ENCODE measurements around the gene TMC8.
"Not testable (repeated sequence)": the region's sequence is repeated elsewhere in the genome, so short reads cannot be mapped to it uniquely, and the experiment has no call there.

Gene TMC8

GRCh38 chr17:78168242-78168902, 37.8 kb downstream of the TMC8 start, which contains the start of gene SYNGR2:
SYNGR2 (plus strand) TSS chr17:78168581; CDS start chr17:78168617, 36 bp downstream.
- H3K4me2 ChIP-seq (ENCODE audit: low read depth, low read length, poor library complexity, severe bottlenecking): peak within 1 kb of the TSS; percentile 68
- H3K9me3 ChIP-seq (ENCODE audit: insufficient read depth, low read depth, low read length): no peaks in the 10 kb centered on the region
- TF ChIP-seq, protein P1, sequence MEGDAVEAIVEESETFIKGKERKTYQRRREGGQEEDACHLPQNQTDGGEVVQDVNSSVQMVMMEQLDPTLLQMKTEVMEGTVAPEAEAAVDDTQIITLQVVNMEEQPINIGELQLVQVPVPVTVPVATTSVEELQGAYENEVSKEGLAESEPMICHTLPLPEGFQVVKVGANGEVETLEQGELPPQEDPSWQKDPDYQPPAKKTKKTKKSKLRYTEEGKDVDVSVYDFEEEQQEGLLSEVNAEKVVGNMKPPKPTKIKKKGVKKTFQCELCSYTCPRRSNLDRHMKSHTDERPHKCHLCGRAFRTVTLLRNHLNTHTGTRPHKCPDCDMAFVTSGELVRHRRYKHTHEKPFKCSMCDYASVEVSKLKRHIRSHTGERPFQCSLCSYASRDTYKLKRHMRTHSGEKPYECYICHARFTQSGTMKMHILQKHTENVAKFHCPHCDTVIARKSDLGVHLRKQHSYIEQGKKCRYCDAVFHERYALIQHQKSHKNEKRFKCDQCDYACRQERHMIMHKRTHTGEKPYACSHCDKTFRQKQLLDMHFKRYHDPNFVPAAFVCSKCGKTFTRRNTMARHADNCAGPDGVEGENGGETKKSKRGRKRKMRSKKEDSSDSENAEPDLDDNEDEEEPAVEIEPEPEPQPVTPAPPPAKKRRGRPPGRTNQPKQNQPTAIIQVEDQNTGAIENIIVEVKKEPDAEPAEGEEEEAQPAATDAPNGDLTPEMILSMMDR (conservative IDR thresholded peaks at IDR 0.05; ENCODE audit: low read length): no peak
- TF ChIP-seq EZH2phosphoT487 (IDR thresholded peaks at IDR 0.05; ENCODE audit: borderline replicate concordance): no peak
- H3K9me2 ChIP-seq (replicated peaks; ENCODE audit: low read depth, low read length): no peaks in the 10 kb centered on the region
- H3K79me2 ChIP-seq (ENCODE audit: insufficient read depth, low read length): no peaks in the 10 kb centered on the region; the same call in 1 of the 2 replicates
- H3K4me3 ChIP-seq (ENCODE audit: low read length, poor library complexity, severe bottlenecking): peak within 1 kb of the TSS; percentile 87
- no peaks in the 10 kb centered on the region for H3F3A ChIP-seq (ENCODE audit: low read depth)
- no peaks in the 10 kb centered on the region for H3K27me3 ChIP-seq (ENCODE audit: insufficient read depth, low read length, poor library complexity, severe bottlenecking)
- peaks cover 15% of the 10 kb centered on the region for H4K20me1 ChIP-seq (ENCODE audit: insufficient read depth, low read length, poor library complexity, severe bottlenecking)
- H3K36me3 ChIP-seq (ENCODE audit: insufficient read depth, low read length): no peaks in the 10 kb centered on the region
- peaks cover 18% of the 10 kb centered on the region for H3K4me1 ChIP-seq (ENCODE audit: insufficient read depth, low read length, poor library complexity, severe bottlenecking)
- peak within 1 kb of the TSS; percentile 73 for H3K9ac ChIP-seq (ENCODE audit: low read depth, low read length, poor library complexity, severe bottlenecking)
- H2AFZ ChIP-seq (ENCODE audit: low read length): peak within 1 kb of the TSS; percentile 88

- TF ChIP-seq, protein P1 (conservative IDR thresholded peaks at IDR 0.05; ENCODE audit: low read length): no peak
- no peak for TF ChIP-seq EZH2phosphoT487 (IDR thresholded peaks at IDR 0.05; ENCODE audit: borderline replicate concordance)
- peak overlapping the region; percentile 87 for H3K4me3 ChIP-seq (ENCODE audit: low read length, poor library complexity, severe bottlenecking)
- H3K4me1 ChIP-seq (ENCODE audit: insufficient read depth, low read length, poor library complexity, severe bottlenecking): peaks cover 18% of the 10 kb centered on the region
- H3F3A ChIP-seq (ENCODE audit: low read depth): no peaks in the 10 kb centered on the region
- peak overlapping the region; percentile 73 for H3K9ac ChIP-seq (ENCODE audit: low read depth, low read length, poor library complexity, severe bottlenecking)
- H3K9me3 ChIP-seq (ENCODE audit: insufficient read depth, low read depth, low read length): no peaks in the 10 kb centered on the region
- H3K27me3 ChIP-seq (ENCODE audit: insufficient read depth, low read length, poor library complexity, severe bottlenecking): no peaks in the 10 kb centered on the region
- H2AFZ ChIP-seq (ENCODE audit: low read length): peak overlapping the region; percentile 55; the same call in 1 of the 2 replicates
- no peaks in the 10 kb centered on the region for H3K9me2 ChIP-seq (replicated peaks; ENCODE audit: low read depth, low read length)
- H3K79me2 ChIP-seq (ENCODE audit: insufficient read depth, low read length): no peaks in the 10 kb centered on the region; the same call in 1 of the 2 replicates
- peak overlapping the region; percentile 68 for H3K4me2 ChIP-seq (ENCODE audit: low read depth, low read length, poor library complexity, severe bottlenecking)
- peaks cover 3% of the 10 kb centered on the region; the same call in 1 of the 2 replicates for H3K36me3 ChIP-seq (ENCODE audit: insufficient read depth, low read length)
- H4K20me1 ChIP-seq (ENCODE audit: insufficient read depth, low read length, poor library complexity, severe bottlenecking): peaks cover 15% of the 10 kb centered on the region
Observed at GRCh38 chr17:78168903-78169793, 38.6 kb downstream of the TMC8 start.

DNA sequence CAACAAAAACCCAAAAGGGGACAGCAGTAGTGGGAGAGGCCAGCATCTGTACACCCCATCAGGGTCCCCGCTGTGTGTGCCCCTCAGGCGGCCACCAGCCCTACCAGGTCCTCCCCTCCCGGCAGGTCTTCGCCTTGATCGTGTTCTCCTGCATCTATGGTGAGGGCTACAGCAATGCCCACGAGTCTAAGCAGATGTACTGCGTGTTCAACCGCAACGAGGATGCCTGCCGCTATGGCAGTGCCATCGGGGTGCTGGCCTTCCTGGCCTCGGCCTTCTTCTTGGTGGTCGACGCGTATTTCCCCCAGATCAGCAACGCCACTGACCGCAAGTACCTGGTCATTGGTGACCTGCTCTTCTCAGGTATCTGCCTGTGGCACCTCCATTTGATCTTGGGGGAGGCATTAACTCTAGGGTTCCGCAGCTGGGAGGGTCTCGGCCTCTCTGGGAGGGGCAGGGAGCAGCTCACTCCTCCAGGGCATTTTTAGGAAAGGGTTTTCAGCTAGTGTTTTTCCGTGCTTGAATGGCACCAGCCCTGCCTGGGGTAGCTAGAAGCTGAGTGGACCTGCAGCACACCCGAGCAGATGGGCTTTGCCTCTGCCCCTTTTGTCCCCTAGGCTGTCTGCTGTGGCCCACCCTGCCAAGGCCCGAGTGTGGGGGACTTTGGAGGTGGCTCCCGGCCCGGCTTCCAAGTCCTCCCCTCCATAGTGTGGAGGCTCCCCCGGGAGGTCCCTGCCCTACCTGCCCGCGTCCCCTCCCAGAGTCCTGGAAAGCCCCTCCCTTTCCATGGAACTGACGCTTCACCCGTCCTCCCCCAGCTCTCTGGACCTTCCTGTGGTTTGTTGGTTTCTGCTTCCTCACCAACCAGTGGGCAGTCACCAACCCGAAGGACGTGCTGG, 40.4 kb downstream of the TMC8 start:
- no peak overlapping the region for H2AFZ ChIP-seq (ENCODE audit: low read length)
- peaks cover 15% of the 10 kb centered on the region for H4K20me1 ChIP-seq (ENCODE audit: insufficient read depth, low read length, poor library complexity, severe bottlenecking)
- no peaks in the 10 kb centered on the region; the same call in 1 of the 2 replicates for H3K79me2 ChIP-seq (ENCODE audit: insufficient read depth, low read length)
- H3K4me2 ChIP-seq (ENCODE audit: low read depth, low read length, poor library complexity, severe bottlenecking): no peak overlapping the region
- H3F3A ChIP-seq (ENCODE audit: low read depth): no peaks in the 10 kb centered on the region
- H3K9me3 ChIP-seq (ENCODE audit: insufficient read depth, low read depth, low read length): no peaks in the 10 kb centered on the region
- TF ChIP-seq, protein P1 (conservative IDR thresholded peaks at IDR 0.05; ENCODE audit: low read length): no peak
- TF ChIP-seq EZH2phosphoT487 (IDR thresholded peaks at IDR 0.05; ENCODE audit: borderline replicate concordance): no peak
- no peaks in the 10 kb centered on the region for H3K27me3 ChIP-seq (ENCODE audit: insufficient read depth, low read length, poor library complexity, severe bottlenecking)
- peaks cover 8% of the 10 kb centered on the region; the same call in 1 of the 2 replicates for H3K36me3 ChIP-seq (ENCODE audit: insufficient read depth, low read length)
- no peaks in the 10 kb centered on the region for H3K9me2 ChIP-seq (replicated peaks; ENCODE audit: low read depth, low read length)
- H3K9ac ChIP-seq (ENCODE audit: low read depth, low read length, poor library complexity, severe bottlenecking): no peak overlapping the region
- H3K4me3 ChIP-seq (ENCODE audit: low read length, poor library complexity, severe bottlenecking): no peak overlapping the region
- peaks cover 18% of the 10 kb centered on the region for H3K4me1 ChIP-seq (ENCODE audit: insufficient read depth, low read length, poor library complexity, severe bottlenecking)

- H3K4me1 ChIP-seq (ENCODE audit: insufficient read depth, low read length, poor library complexity, severe bottlenecking): peaks cover 18% of the 10 kb centered on the region
- not testable (repeated sequence) for H3K9me3 ChIP-seq (ENCODE audit: insufficient read depth, low read depth, low read length); H3K4me2 ChIP-seq (ENCODE audit: low read depth, low read length, poor library complexity, severe bottlenecking); H3F3A ChIP-seq (ENCODE audit: low read depth); H2AFZ ChIP-seq (ENCODE audit: low read length); H3K9ac ChIP-seq (ENCODE audit: low read depth, low read length, poor library complexity, severe bottlenecking); H3K36me3 ChIP-seq (ENCODE audit: insufficient read depth, low read length); H3K27me3 ChIP-seq (ENCODE audit: insufficient read depth, low read length, poor library complexity, severe bottlenecking); H3K79me2 ChIP-seq (ENCODE audit: insufficient read depth, low read length); H3K4me3 ChIP-seq (ENCODE audit: low read length, poor library complexity, severe bottlenecking); H3K9me2 ChIP-seq (replicated peaks; ENCODE audit: low read depth, low read length)
- peaks cover 15% of the 10 kb centered on the region for H4K20me1 ChIP-seq (ENCODE audit: insufficient read depth, low read length, poor library complexity, severe bottlenecking)
Observed at GRCh38 chr17:78171591-78172248, 41.1 kb downstream of the TMC8 start.

Data from Loucy (cell line).